Measurements from ENCODE around the gene B4GAT1.

GRCh38 chr11:66311965-66312548, 35.4 kb downstream of the B4GAT1 start:
- TF ChIP-seq CTCF (IDR thresholded peaks at IDR 0.05; ENCODE audit: low read depth, low read length) (peak; percentile 37; the same call in 1 of the 2 replicates), EZH2phosphoT487 (IDR thresholded peaks at IDR 0.05; ENCODE audit: low read depth) (no peak)

Data from OCI-LY3 (cell line).